Panc1 (cell line): ENCODE data around the gene SLC9A9.

ENCODE experiments used
- CTCF ChIP-seq: fragments of 450-650 bp; IDR thresholded peaks from 2 replicates; pipeline ENCODE4 v1.5.1; 2017; ENCODE audit warnings: mild to moderate bottlenecking
- POLR2AphosphoS5 ChIP-seq: IDR thresholded peaks from 2 replicates; pipeline ENCODE4 v1.6.1; 2012; ENCODE audit warnings: mild to moderate bottlenecking, low read depth, low read length, moderate library complexity

- TF ChIP-seq CTCF (no peak), POLR2AphosphoS5 (no peak)
These were observed 372.3 kb downstream of the SLC9A9 start for GRCh38 chr3:143475981-143476380.
